ENCODE data around the gene COG6. TPM values are rescaled to one million over a fixed set of nuclear protein-coding genes. Genes with fewer than 3 reads are reported as not detected.

The COG6 gene
- total RNA-seq, 4 donors from 2014 or later = 16.8 to 27.0 (median 22.8) TPM

- no peak for TF ChIP-seq CTCF (IDR thresholded peaks at IDR 0.05; ENCODE audit: low read depth)
These were observed 839 bp downstream of the COG6 start for GRCh38 chr13:39656325-39656677.

- TF ChIP-seq CTCF (IDR thresholded peaks at IDR 0.05; ENCODE audit: low read depth) = no peak
These were observed 8.0 kb downstream of the COG6 start for GRCh38 chr13:39663508-39663907.

- TF ChIP-seq CTCF (IDR thresholded peaks at IDR 0.05; ENCODE audit: low read depth) = no peak
These were observed 8.5 kb downstream of the COG6 start for GRCh38 chr13:39663958-39664357.

GRCh38 chr13:39665763-39666162, 10.3 kb downstream of the COG6 start:
- TF ChIP-seq CTCF (IDR thresholded peaks at IDR 0.05; ENCODE audit: low read depth) = no peak

GRCh38 chr13:39670445-39670844, 15.0 kb downstream of the COG6 start:
- no peak for TF ChIP-seq CTCF (IDR thresholded peaks at IDR 0.05; ENCODE audit: low read depth)

GRCh38 chr13:39672378-39673132, 17.1 kb downstream of the COG6 start:
- TF ChIP-seq CTCF (IDR thresholded peaks at IDR 0.05; ENCODE audit: low read depth) = no peak

- TF ChIP-seq CTCF (IDR thresholded peaks at IDR 0.05; ENCODE audit: low read depth) = no peak
These were observed 20.4 kb downstream of the COG6 start for GRCh38 chr13:39675904-39676303.
